ENCODE measurements around the gene NAP1L4.

Gene NAP1L4

GRCh38 chr11:2963761-2964160, 28.4 kb downstream of the NAP1L4 start:
- no peaks in the 10 kb centered on the region for H3K27me3 ChIP-seq (ENCODE audit: control insufficient read depth, insufficient read depth, low read length)
- H3K4me1 ChIP-seq (ENCODE audit: control insufficient read depth, insufficient read depth, low read length) = no peaks in the 10 kb centered on the region
- no peak overlapping the region for H3K9ac ChIP-seq (ENCODE audit: low read length)
- no peak overlapping the region for H3K4me3 ChIP-seq (ENCODE audit: low read length)
- peaks cover 14% of the 10 kb centered on the region for H3K36me3 ChIP-seq (ENCODE audit: control insufficient read depth, insufficient read depth, low read length)
- H3K9me3 ChIP-seq (ENCODE audit: control insufficient read depth, low read length) = no peaks in the 10 kb centered on the region

DNA sequence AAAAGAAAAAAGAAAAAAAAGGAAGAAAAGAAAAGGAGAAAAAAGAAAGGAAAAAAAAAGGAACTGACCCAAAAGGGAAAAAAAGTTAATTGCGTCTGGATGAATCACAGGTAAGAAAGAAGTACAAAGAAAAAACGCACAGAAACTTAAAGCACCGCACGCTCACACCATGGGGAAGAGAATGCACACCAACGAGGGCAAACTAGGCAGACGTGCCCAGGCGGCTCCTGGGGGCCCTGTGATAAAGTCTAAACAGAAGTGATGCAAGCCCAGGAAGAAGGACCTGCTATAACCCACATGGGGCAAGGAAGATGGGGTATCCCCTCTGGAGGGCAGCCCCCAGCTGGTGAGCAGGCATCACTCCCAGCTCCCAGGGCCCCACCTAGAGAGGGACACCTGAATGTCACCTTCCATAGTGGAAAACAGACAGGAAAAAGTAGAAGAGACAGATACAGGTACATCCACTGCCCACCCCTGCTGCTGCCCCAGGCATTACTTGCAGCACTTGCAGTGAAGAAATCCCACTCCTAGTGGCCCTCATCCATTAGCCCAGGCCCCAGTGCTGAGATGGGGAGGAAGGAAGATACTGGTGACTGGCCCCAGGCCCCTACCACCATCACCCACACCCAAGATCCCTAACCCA, 28.9 kb downstream of the NAP1L4 start:
- no peak overlapping the region for H3K4me3 ChIP-seq (ENCODE audit: low read length)
- no peaks in the 10 kb centered on the region for H3K4me1 ChIP-seq (ENCODE audit: control insufficient read depth, insufficient read depth, low read length)
- no peak overlapping the region for H3K9ac ChIP-seq (ENCODE audit: low read length)
- H3K9me3 ChIP-seq (ENCODE audit: control insufficient read depth, low read length) = no peaks in the 10 kb centered on the region
- H3K36me3 ChIP-seq (ENCODE audit: control insufficient read depth, insufficient read depth, low read length) = peaks cover 14% of the 10 kb centered on the region
- H3K27me3 ChIP-seq (ENCODE audit: control insufficient read depth, insufficient read depth, low read length) = no peaks in the 10 kb centered on the region

- Histone ChIP-seq H3K4me3 (ENCODE audit: low read length) (no peak overlapping the region), H3K4me1 (ENCODE audit: control insufficient read depth, insufficient read depth, low read length) (no peaks in the 10 kb centered on the region), H3K27me3 (ENCODE audit: control insufficient read depth, insufficient read depth, low read length) (no peaks in the 10 kb centered on the region), H3K36me3 (ENCODE audit: control insufficient read depth, insufficient read depth, low read length) (peaks cover 25% of the 10 kb centered on the region), H3K9ac (ENCODE audit: low read length) (no peak overlapping the region), H3K9me3 (ENCODE audit: control insufficient read depth, low read length) (no peaks in the 10 kb centered on the region)
These were observed 31.0 kb downstream of the NAP1L4 start for GRCh38 chr11:2961080-2961479.

DNA sequence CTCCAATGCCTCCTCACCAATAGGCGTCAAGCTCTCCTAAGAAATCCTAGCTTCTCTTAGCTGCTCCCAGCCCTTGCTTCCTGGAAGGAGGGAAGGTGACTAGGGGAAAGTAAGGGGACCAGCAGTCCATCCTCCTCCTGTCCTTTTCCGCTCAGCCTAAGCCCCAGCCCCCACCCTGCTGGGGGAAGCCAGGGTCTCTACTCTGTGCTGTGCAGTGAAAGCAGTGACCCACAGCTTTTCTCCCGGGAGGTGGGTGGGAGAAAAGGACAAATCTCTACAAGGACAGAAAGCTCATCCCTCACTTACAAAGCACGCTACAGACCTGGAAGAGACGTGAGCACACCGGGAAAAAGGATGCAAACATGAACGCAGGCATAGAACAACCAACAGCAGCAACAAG, 32.0 kb downstream of the NAP1L4 start:
- Histone ChIP-seq H3K9me3 (ENCODE audit: control insufficient read depth, low read length) (no peaks in the 10 kb centered on the region), H3K27me3 (ENCODE audit: control insufficient read depth, insufficient read depth, low read length) (no peaks in the 10 kb centered on the region), H3K36me3 (ENCODE audit: control insufficient read depth, insufficient read depth, low read length) (peaks cover 23% of the 10 kb centered on the region), H3K9ac (ENCODE audit: low read length) (no peak overlapping the region), H3K4me3 (ENCODE audit: low read length) (no peak overlapping the region), H3K4me1 (ENCODE audit: control insufficient read depth, insufficient read depth, low read length) (no peaks in the 10 kb centered on the region)

GRCh38 chr11:2958251-2958650, 33.9 kb downstream of the NAP1L4 start:
- Histone ChIP-seq H3K9me3 (ENCODE audit: control insufficient read depth, low read length) (no peaks in the 10 kb centered on the region), H3K36me3 (ENCODE audit: control insufficient read depth, insufficient read depth, low read length) (peaks cover 23% of the 10 kb centered on the region), H3K27me3 (ENCODE audit: control insufficient read depth, insufficient read depth, low read length) (no peaks in the 10 kb centered on the region), H3K4me3 (ENCODE audit: low read length) (no peak overlapping the region), H3K4me1 (ENCODE audit: control insufficient read depth, insufficient read depth, low read length) (no peaks in the 10 kb centered on the region), H3K9ac (ENCODE audit: low read length) (no peak overlapping the region)

GRCh38 chr11:2955906-2956476, 36.1 kb downstream of the NAP1L4 start:
- no peak overlapping the region for H3K4me3 ChIP-seq (ENCODE audit: low read length)
- H3K27me3 ChIP-seq (ENCODE audit: control insufficient read depth, insufficient read depth, low read length) = no peaks in the 10 kb centered on the region
- no peaks in the 10 kb centered on the region for H3K9me3 ChIP-seq (ENCODE audit: control insufficient read depth, low read length)
- no peak overlapping the region for H3K9ac ChIP-seq (ENCODE audit: low read length)
- peaks cover 28% of the 10 kb centered on the region for H3K36me3 ChIP-seq (ENCODE audit: control insufficient read depth, insufficient read depth, low read length)
- no peaks in the 10 kb centered on the region for H3K4me1 ChIP-seq (ENCODE audit: control insufficient read depth, insufficient read depth, low read length)

DNA sequence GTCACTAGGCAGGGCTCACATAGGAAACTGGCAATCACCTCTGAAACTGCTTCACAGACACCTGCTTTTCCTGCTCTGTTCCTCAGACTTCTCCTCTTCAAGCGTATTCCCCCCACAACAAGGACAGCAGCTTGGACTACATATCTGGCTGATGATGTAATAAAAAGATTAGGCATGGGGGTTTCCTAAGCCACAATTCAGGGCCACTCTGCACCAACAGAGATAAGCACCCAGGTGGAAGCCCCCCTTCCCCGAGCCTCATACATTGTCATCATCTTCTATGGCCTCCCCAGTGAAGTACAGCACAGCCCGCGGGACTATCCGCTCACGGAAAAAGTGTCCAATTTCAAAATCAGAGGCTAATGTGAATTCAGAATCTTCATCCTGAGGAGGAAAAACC, 37.9 kb downstream of the NAP1L4 start:
- Histone ChIP-seq H3K9me3 (ENCODE audit: control insufficient read depth, low read length) (no peaks in the 10 kb centered on the region), H3K9ac (ENCODE audit: low read length) (no peak overlapping the region), H3K4me1 (ENCODE audit: control insufficient read depth, insufficient read depth, low read length) (no peaks in the 10 kb centered on the region), H3K36me3 (ENCODE audit: control insufficient read depth, insufficient read depth, low read length) (peaks cover 28% of the 10 kb centered on the region), H3K27me3 (ENCODE audit: control insufficient read depth, insufficient read depth, low read length) (no peaks in the 10 kb centered on the region), H3K4me3 (ENCODE audit: low read length) (no peak overlapping the region)

DNA sequence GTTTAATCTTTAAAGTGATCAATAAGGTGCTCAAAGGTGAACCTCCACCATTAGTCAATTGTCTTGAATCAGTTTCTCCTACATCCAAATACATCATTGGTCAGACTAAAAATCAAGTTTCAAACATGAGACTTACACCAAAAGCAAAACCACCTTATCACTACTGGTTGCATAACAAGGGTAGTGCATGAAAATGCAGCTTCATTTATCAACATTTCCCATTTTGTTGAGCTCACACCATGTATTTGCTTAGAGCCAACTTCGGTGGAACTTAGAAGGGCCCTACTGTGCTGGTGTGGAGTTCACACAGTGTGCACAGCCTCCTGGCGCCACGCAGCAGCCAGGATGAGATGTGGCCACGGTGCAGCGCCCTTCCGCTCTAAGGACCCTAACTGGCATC, 39.8 kb downstream of the NAP1L4 start:
- Histone ChIP-seq H3K4me1 (ENCODE audit: control insufficient read depth, insufficient read depth, low read length) (no peaks in the 10 kb centered on the region), H3K9me3 (ENCODE audit: control insufficient read depth, low read length) (no peaks in the 10 kb centered on the region), H3K27me3 (ENCODE audit: control insufficient read depth, insufficient read depth, low read length) (no peaks in the 10 kb centered on the region), H3K36me3 (ENCODE audit: control insufficient read depth, insufficient read depth, low read length) (peaks cover 29% of the 10 kb centered on the region), H3K9ac (ENCODE audit: low read length) (no peak overlapping the region), H3K4me3 (ENCODE audit: low read length) (no peak overlapping the region)

DNA sequence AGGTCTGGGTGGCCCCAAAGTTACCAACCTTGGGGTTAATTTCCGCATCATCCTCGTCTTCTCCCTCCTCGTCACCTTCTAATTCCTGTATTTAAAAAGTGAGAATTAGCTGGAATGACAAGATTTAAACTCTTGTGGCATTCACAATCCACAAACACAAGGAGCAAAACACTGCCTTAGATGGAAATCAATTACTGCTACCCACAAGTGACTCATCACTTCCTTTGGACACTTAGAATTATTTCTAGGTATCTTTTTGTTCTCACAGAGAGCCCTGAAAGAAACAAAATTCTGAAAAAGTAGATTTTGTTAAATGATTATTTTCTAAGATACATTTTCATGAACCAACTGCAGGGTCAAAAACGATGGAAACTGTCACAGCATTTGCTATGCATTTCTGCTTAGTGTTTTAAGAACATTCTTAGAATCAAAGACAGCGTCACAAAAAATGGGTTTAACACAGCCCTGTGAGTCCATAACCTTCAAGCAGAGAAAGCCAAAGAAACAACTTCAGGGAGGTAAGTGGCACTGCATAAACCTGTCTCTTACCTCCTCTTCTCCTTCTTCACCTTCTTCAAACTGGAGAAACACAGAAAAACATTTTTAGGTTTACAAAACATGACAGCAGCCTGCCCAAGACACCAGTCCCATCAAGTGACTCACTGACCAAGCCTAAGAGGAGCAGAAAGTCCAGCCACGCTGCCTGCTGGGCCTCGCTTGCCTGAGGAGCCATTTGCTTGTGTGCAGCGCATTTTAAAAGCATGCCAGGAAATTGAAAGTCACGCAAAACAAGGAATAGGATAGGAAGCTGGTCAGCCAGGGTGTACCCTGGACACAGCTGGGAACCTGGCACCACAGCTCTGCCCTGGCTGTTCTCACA, 40.7 kb downstream of the NAP1L4 start:
- H3K9ac ChIP-seq (ENCODE audit: low read length) = no peak overlapping the region
- no peaks in the 10 kb centered on the region for H3K4me1 ChIP-seq (ENCODE audit: control insufficient read depth, insufficient read depth, low read length)
- peaks cover 26% of the 10 kb centered on the region for H3K36me3 ChIP-seq (ENCODE audit: control insufficient read depth, insufficient read depth, low read length)
- no peaks in the 10 kb centered on the region for H3K9me3 ChIP-seq (ENCODE audit: control insufficient read depth, low read length)
- H3K4me3 ChIP-seq (ENCODE audit: low read length) = no peak overlapping the region
- no peaks in the 10 kb centered on the region for H3K27me3 ChIP-seq (ENCODE audit: control insufficient read depth, insufficient read depth, low read length)

GRCh38 chr11:2950825-2951224, 41.3 kb downstream of the NAP1L4 start:
- H3K4me3 ChIP-seq (ENCODE audit: low read length) = no peak overlapping the region
- H3K9me3 ChIP-seq (ENCODE audit: control insufficient read depth, low read length) = no peaks in the 10 kb centered on the region
- peaks cover 21% of the 10 kb centered on the region for H3K36me3 ChIP-seq (ENCODE audit: control insufficient read depth, insufficient read depth, low read length)
- no peak overlapping the region for H3K9ac ChIP-seq (ENCODE audit: low read length)
- H3K4me1 ChIP-seq (ENCODE audit: control insufficient read depth, insufficient read depth, low read length) = peaks cover 6% of the 10 kb centered on the region
- no peaks in the 10 kb centered on the region for H3K27me3 ChIP-seq (ENCODE audit: control insufficient read depth, insufficient read depth, low read length)

- H3K4me3 ChIP-seq (ENCODE audit: low read length) = no peak overlapping the region
- H3K9ac ChIP-seq (ENCODE audit: low read length) = no peak overlapping the region
- H3K4me1 ChIP-seq (ENCODE audit: control insufficient read depth, insufficient read depth, low read length) = peaks cover 15% of the 10 kb centered on the region
- H3K36me3 ChIP-seq (ENCODE audit: control insufficient read depth, insufficient read depth, low read length) = peaks cover 21% of the 10 kb centered on the region
- no peaks in the 10 kb centered on the region for H3K27me3 ChIP-seq (ENCODE audit: control insufficient read depth, insufficient read depth, low read length)
- no peaks in the 10 kb centered on the region for H3K9me3 ChIP-seq (ENCODE audit: control insufficient read depth, low read length)
These were observed 42.2 kb downstream of the NAP1L4 start for GRCh38 chr11:2949920-2950319.

- Histone ChIP-seq H3K9ac (ENCODE audit: low read length) (no peak overlapping the region), H3K9me3 (ENCODE audit: control insufficient read depth, low read length) (no peaks in the 10 kb centered on the region), H3K4me3 (ENCODE audit: low read length) (no peak overlapping the region), H3K4me1 (ENCODE audit: control insufficient read depth, insufficient read depth, low read length) (peaks cover 31% of the 10 kb centered on the region), H3K27me3 (ENCODE audit: control insufficient read depth, insufficient read depth, low read length) (no peaks in the 10 kb centered on the region), H3K36me3 (ENCODE audit: control insufficient read depth, insufficient read depth, low read length) (peaks cover 6% of the 10 kb centered on the region)
These were observed 44.4 kb downstream of the NAP1L4 start for GRCh38 chr11:2947744-2948143.
